Activated CD4-positive, alpha-beta T cell treated with anti-CD3 and anti-CD28 coated beads, Interleukin-2, amount 50 U/mL, for 16 hours (primary cell): Measurements from ENCODE around the gene ZNF229.
"Not testable (repeated sequence)": the region's sequence is repeated elsewhere in the genome, so short reads cannot be mapped to it uniquely, and the experiment has no call there.

Experiments
- DNase-seq: peaks from one replicate; pipeline ENCODE4 v3.0.0-alpha.2; 2020

ZNF229 gene

GRCh38 chr19:44447916-44448674 is at the start of gene ZNF229:
TSS of gene ZNF229 (minus strand) at chr19:44448472. CDS start at chr19:44442847, 5,625 bp downstream.
- DNase-seq = peak; percentile 66

- no peak for DNase-seq
Measured at GRCh38 chr19:44496711-44497110, 48.4 kb upstream of the ZNF229 start.

GRCh38 chr19:44476559-44477408 is 28.5 kb upstream of the ZNF229 start:
- DNase-seq = no peak

- DNase-seq = not testable (repeated sequence)
Measured at GRCh38 chr19:44468730-44469129, 20.5 kb upstream of the ZNF229 start.

- not testable (repeated sequence) for DNase-seq
Measured at GRCh38 chr19:44462600-44463286, 14.5 kb upstream of the ZNF229 start.

- not testable (repeated sequence) for DNase-seq
Measured at GRCh38 chr19:44456016-44456415, 7.7 kb upstream of the ZNF229 start.

GRCh38 chr19:44455100-44455499 is 6.8 kb upstream of the ZNF229 start:
- DNase-seq = no peak

- no peak for DNase-seq
Measured at GRCh38 chr19:44452367-44452766, 4.1 kb upstream of the ZNF229 start.

GRCh38 chr19:44451687-44452086 is 3.4 kb upstream of the ZNF229 start:
- no peak for DNase-seq

- no peak for DNase-seq
Measured at GRCh38 chr19:44438441-44438840, 9.8 kb downstream of the ZNF229 start.

GRCh38 chr19:44435441-44435840 is 12.8 kb downstream of the ZNF229 start:
- DNase-seq = no peak

- no peak for DNase-seq
Measured at GRCh38 chr19:44430956-44431355, 17.3 kb downstream of the ZNF229 start.

GRCh38 chr19:44415553-44415952 is 32.7 kb downstream of the ZNF229 start:
- not testable (repeated sequence) for DNase-seq

- DNase-seq = peak; percentile 74
Measured at GRCh38 chr19:44401139-44402115, 46.8 kb downstream of the ZNF229 start, which contains the start of gene ZNF285. TSS of gene ZNF285 (minus strand) at chr19:44401608. CDS start at chr19:44397213, 4,395 bp downstream.

GRCh38 chr19:44389268-44389667 is 59.0 kb downstream of the ZNF229 start:
- DNase-seq = not testable (repeated sequence)
